Measurements from ENCODE around the gene PCARE.

GRCh38 chr2:29013057-29013780 lies 61.1 kb downstream of the PCARE start:
- no peak for TF ChIP-seq RAD21 (IDR thresholded peaks at IDR 0.05)
- TF ChIP-seq, protein P1, sequence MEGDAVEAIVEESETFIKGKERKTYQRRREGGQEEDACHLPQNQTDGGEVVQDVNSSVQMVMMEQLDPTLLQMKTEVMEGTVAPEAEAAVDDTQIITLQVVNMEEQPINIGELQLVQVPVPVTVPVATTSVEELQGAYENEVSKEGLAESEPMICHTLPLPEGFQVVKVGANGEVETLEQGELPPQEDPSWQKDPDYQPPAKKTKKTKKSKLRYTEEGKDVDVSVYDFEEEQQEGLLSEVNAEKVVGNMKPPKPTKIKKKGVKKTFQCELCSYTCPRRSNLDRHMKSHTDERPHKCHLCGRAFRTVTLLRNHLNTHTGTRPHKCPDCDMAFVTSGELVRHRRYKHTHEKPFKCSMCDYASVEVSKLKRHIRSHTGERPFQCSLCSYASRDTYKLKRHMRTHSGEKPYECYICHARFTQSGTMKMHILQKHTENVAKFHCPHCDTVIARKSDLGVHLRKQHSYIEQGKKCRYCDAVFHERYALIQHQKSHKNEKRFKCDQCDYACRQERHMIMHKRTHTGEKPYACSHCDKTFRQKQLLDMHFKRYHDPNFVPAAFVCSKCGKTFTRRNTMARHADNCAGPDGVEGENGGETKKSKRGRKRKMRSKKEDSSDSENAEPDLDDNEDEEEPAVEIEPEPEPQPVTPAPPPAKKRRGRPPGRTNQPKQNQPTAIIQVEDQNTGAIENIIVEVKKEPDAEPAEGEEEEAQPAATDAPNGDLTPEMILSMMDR (IDR thresholded peaks at IDR 0.05; ENCODE audit: low read depth, low read length, missing input control) = no peak
- TF ChIP-seq SP1 (IDR thresholded peaks at IDR 0.05) = no peak
- TF ChIP-seq TAF1 (conservative IDR thresholded peaks at IDR 0.05) = no peak
- no peak for TF ChIP-seq MAX (IDR thresholded peaks at IDR 0.05)
- TF ChIP-seq, protein P2, sequence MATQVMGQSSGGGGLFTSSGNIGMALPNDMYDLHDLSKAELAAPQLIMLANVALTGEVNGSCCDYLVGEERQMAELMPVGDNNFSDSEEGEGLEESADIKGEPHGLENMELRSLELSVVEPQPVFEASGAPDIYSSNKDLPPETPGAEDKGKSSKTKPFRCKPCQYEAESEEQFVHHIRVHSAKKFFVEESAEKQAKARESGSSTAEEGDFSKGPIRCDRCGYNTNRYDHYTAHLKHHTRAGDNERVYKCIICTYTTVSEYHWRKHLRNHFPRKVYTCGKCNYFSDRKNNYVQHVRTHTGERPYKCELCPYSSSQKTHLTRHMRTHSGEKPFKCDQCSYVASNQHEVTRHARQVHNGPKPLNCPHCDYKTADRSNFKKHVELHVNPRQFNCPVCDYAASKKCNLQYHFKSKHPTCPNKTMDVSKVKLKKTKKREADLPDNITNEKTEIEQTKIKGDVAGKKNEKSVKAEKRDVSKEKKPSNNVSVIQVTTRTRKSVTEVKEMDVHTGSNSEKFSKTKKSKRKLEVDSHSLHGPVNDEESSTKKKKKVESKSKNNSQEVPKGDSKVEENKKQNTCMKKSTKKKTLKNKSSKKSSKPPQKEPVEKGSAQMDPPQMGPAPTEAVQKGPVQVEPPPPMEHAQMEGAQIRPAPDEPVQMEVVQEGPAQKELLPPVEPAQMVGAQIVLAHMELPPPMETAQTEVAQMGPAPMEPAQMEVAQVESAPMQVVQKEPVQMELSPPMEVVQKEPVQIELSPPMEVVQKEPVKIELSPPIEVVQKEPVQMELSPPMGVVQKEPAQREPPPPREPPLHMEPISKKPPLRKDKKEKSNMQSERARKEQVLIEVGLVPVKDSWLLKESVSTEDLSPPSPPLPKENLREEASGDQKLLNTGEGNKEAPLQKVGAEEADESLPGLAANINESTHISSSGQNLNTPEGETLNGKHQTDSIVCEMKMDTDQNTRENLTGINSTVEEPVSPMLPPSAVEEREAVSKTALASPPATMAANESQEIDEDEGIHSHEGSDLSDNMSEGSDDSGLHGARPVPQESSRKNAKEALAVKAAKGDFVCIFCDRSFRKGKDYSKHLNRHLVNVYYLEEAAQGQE (IDR thresholded peaks at IDR 0.05) = no peak
- no peak for TF ChIP-seq ATF3 (IDR thresholded peaks at IDR 0.05)
- no peak for TF ChIP-seq ZBTB33 (IDR thresholded peaks at IDR 0.05)
- no peak for TF ChIP-seq JUND (IDR thresholded peaks at IDR 0.05)
- no peak for TF ChIP-seq YY1 (IDR thresholded peaks at IDR 0.05)
